HG03439 (cell line): ENCODE data around the gene NXPH4.
A peak's percentile ranks its signal among the peaks of the same experiment; 100 is the strongest.

ENCODE experiments used
- ATAC-seq: cut with Tn5 transposase; IDR thresholded peaks from one replicate; pipeline ENCODE4 v1.9.1; 2021; ENCODE audit warnings: mild to moderate bottlenecking, moderate library complexity; ENCODE audit not compliant: unreplicated experiment

NXPH4 gene

GRCh38 chr12:57229634-57230380 lies 13.2 kb downstream of the NXPH4 start, which contains the start of gene SHMT2:
SHMT2 (plus strand) TSS chr12:57229711; CDS start chr12:57229779, 68 bp downstream.
- peak; percentile 58 for ATAC-seq

DNA sequence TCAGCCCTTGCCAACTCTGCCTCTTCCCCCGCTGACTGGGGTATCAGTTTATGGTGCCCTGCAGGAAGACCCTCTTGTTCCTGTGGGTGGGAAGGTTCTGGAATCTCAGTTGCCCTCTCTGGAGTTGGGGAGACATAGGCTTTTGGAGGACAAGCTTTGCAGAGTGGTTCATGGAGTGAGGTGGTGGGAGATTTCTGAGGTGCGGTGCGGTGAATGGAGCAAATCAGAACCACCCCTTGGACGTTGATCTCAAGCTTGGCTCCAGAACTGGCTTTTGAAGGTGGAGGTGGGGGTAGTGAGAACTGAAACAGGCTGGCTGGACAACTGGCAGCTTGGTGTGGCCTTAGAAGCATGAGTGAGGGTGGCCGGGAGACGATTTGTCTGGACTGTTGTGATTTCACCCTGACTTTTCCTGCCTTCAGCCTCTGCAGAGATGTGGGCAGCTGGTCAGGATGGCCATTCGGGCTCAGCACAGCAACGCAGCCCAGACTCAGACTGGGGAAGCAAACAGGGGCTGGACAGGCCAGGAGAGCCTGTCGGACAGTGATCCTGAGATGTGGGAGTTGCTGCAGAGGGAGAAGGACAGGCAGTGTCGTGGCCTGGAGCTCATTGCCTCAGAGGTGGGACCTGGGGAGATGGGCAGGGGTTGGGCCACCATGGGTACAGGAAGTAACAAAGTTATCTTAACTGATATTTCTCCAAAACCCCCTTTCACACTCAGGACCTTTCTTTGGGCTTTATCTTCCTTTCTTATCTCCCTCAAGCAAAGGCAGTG lies 14.0 kb downstream of the NXPH4 start:
- no peak for ATAC-seq

- no peak for ATAC-seq
These were observed 14.9 kb downstream of the NXPH4 start for GRCh38 chr12:57231276-57232021.

GRCh38 chr12:57232156-57232756 lies 15.7 kb downstream of the NXPH4 start:
- ATAC-seq, result no peak

DNA sequence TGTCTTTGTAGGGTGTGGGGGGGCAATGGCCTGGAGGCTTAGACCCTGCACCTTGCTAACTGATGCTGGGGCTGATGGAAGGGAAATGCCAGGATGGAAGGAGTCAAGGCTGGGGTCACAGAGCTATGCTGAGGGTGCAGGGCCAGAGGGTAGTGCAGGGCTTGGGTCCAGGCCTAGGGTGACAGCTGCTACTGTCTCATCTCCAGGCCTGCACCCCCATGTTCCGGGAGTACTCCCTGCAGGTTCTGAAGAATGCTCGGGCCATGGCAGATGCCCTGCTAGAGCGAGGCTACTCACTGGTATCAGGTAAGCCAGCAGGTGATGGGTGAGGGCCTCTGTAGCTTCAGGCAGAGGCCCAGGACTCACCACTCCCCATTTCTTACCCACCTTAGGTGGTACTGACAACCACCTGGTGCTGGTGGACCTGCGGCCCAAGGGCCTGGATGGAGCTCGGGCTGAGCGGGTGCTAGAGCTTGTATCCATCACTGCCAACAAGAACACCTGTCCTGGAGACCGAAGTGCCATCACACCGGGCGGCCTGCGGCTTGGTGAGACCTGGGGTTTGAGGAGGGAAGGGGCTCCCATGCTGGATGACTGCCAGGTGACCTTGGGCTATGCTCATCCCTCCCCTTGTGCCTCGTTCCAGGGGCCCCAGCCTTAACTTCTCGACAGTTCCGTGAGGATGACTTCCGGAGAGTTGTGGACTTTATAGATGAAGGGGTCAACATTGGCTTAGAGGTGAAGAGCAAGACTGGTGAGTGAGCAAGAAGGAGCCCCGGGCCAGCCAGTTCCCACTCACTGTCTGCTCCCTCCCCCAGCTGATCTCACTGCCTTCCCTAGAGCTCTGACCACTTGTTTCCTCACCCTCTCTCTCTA lies 17.0 kb downstream of the NXPH4 start:
- ATAC-seq, result no peak

DNA sequence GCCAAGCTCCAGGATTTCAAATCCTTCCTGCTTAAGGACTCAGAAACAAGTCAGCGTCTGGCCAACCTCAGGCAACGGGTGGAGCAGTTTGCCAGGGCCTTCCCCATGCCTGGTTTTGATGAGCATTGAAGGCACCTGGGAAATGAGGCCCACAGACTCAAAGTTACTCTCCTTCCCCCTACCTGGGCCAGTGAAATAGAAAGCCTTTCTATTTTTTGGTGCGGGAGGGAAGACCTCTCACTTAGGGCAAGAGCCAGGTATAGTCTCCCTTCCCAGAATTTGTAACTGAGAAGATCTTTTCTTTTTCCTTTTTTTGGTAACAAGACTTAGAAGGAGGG lies 17.6 kb downstream of the NXPH4 start:
- ATAC-seq, result no peak

DNA sequence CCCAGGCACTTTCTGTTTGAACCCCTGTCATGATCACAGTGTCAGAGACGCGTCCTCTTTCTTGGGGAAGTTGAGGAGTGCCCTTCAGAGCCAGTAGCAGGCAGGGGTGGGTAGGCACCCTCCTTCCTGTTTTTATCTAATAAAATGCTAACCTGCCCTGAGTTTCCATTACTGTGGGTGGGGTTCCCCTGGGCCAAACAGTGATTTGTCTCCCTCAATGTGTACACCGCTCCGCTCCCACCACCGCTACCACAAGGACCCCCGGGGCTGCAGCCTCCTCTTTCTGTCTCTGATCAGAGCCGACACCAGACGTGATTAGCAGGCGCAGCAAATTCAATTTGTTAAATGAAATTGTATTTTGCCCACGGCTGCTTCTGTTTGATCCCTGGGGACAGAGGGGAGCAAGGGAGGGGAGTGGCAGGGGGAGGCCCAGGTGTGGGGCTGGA lies 18.0 kb downstream of the NXPH4 start:
- ATAC-seq, result no peak

DNA sequence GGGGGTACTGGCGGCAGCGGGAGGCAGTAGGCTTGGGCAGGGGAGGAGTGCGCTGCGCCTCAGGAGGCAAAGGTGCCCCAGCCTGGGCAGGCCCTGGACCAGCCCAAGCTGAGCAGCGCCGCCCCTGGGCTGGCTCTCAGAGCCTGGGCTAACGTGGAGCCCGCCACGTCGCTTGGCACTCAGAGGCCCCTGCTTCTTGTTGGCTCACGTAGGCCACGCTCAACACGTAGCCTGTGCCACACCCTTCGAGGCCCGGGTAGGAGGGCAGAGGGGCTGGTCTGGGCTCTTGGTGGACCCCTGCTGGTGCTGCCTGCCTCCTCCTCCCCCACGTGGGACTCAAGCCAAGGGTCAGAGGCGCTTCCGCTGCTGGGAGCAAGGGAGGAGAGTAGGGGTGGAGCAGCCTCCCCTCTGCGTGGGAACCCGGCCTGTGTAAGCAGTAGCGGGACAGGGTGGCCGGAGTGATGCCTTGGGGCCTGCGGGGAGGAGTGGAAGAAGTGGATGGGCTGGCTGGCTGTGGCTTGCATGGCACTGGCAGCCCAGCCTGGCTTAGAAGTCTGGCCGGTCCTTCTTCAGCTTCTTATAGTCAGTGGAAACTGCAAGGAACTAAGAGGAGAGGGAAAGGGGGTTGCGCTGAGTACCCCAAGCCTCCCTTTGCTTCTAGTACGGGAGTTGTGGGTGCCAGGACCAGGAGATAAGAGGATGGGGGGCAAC lies 18.6 kb downstream of the NXPH4 start:
- no peak for ATAC-seq

DNA sequence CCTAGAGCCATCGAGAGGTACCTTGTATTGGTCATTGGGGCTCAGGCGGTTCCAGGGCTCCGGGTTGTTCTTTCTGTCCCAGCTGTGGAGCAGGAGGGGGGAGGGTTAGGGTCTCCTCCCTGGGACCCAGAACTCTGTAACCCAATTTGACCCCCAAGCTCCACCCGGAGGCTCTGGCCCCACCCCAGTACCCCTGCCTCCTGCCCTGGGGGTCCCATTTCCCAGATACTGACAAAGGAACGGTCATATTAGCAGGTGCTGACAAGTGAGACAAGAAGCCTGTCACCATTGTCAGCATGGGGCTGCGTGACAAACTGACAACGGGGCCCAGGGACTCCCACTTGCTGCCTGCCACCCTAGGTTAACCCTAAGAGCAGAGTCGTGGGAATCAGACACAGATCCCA lies 19.1 kb downstream of the NXPH4 start:
- ATAC-seq, result no peak

DNA sequence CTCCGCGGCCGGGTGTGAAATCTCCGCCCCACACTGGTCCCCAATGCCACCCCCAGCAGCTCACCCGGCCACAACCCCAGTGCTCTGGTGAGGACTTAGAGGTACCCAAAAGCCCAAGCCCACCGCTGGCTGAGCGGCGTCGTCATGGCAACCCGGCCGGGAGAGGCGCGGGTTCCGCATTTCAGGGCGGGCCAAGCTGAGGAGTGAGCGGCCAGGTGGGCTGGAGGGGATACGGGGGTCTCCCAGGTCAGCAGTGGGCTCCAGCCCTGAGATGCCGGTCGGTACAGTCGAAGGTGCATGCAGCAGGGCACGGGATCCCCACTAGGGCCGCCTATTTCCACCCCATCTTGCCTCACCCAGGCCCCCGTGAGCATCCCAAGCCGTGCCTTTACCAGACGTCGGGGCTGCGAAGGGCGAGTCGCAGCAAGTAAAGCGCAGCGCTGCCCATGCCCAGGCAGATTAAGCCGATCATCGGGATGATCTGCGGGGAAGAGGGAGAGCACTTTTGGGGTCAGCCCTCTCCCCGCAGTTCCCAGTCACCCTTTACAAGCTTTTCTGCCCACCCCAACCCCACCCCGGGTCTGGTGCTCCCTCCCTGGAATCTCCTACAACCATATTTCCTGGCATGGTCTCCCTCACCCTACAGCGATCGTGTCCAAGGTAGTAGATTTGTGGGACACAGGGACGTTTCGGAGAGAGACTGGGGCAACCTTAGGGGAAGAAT lies 19.8 kb downstream of the NXPH4 start:
- ATAC-seq, result no peak

- no peak for ATAC-seq
These were observed 20.5 kb downstream of the NXPH4 start for GRCh38 chr12:57236925-57237595.

GRCh38 chr12:57237596-57237931 lies 21.0 kb downstream of the NXPH4 start:
- ATAC-seq, result no peak

GRCh38 chr12:57237932-57238853 lies 21.6 kb downstream of the NXPH4 start:
- no peak for ATAC-seq

DNA sequence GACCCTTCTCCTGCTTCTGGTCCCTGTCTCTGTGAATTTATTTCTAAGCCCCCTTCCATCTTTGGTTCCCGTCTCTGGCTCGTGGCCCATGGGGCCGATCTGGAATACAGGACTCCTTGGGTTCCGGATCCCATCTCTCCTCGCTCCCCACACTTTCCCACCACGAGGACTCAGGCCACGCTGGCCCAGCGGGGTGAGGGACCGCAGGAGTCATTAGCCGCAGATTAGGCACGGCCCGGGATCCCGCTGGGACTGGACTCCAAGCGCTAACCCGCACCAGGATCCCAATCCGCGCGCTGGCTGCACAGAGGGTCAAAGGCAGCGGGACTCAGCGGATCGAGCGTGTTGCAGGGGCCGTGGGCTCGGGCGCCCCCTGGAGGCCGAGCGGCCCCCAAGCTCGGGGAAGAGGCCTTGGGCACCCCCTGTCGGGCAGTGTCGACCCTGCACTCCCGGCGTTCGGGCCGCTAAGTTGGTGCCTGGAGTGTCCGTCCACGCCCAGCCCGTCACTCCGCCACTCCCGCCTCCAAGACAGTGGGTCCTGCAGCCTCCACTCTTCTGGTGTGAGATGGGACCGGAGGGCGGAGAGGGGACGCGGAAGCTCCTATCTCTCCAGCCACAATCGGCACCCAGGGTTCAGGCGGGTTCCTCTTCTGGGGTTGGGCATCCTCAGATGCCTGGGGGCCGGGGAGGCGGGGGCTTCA lies 22.4 kb downstream of the NXPH4 start:
- peak; percentile 51 for ATAC-seq

DNA sequence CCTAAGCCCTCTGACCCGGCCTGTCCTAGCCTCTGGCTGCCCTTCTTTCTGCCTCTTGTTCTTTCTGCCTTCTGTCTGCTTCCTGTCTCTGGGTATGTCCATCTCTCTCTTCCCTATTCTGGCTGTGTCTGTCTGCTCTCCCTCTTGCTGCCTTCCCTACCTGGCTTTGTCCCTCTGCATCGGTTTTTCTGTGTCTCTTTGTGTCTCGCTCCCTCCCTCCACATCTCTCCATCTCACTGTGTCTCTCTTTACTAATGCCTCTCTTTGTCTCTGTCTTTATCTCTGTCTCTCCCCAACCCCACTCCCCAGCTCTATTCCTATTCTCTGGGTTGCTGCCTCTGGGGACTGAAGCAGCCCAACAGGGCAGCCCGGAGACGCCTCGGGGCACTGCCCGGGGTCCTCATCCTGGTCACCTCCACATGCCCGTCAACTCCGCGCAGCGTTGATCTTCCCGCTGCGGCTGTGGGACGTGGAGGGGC lies 23.0 kb downstream of the NXPH4 start:
- ATAC-seq, result no peak

DNA sequence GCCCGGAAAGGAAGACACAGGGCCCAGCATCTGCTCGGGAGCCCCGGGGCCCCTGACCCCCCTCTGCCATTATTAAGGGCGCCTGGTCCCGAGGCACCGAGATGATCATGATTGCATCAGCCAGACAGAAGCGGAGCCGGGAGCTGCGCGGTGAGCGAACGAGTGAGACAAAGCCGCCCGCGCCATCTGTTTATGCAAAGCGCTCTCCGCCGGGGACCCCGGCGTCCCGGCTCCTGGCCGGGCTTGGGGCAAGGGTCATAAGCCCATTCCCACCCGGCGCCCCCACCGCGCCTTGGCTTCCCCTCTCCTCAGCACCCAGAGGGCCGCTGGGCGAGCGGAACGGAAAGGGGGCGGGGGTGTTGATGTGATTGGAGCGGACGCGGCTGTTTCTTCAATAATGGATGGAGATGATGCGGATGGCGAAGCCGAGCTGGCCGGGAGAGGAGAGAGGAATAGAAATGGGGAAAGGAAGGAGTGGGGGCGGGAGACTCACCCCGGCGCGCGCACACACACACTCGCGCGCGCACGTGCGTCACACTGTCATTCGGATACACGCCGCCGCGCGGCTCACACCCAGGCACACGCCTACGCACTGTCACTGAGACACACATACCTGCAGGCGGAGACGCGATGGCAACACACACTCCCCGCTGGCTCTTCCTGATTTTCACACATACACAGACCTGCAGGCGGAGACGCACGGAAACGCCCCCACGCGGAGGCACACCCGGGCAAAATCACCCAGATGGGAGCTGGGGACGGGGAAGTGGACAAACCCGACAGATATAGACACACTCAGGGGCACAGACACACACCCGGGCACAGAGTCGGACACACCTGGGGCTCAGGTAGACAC lies 23.7 kb downstream of the NXPH4 start:
- peak; percentile 28 for ATAC-seq
